Thoracic aorta (tissue), 2 donors: ENCODE data around the gene GSDME. TPM values are rescaled to one million over a fixed set of nuclear protein-coding genes. Genes with fewer than 3 reads are reported as not detected.

Experiments
- ATAC-seq: fragments of 150-250 bp; one replicate; pipeline ENCODE4 v1.8.0; 2017; ENCODE audit warnings: low read depth; ENCODE audit not compliant: insufficient number of reproducible peaks, low FRiP score
- DNase-seq: peaks from one replicate; pipeline ENCODE4 v3.0.0-alpha.2; 2020; ENCODE audit warnings: low spot score
- H3K27ac ChIP-seq, 2 donors: fragments of 200-600 bp; sonication (generic); 1 replicate in 1 of 2; 2 replicates in 1 of 2; pipeline ENCODE4 v1.5.1; 2016; ENCODE audit warnings: mild to moderate bottlenecking in 2 of 2, moderate library complexity in 2 of 2
- H3K27me3 ChIP-seq: fragments of 200-600 bp; sonication (generic); replicated peaks from 2 replicates; pipeline ENCODE4 v1.6.0; 2016; ENCODE audit warnings: mild to moderate bottlenecking; ENCODE audit not compliant: insufficient read depth
- H3K36me3 ChIP-seq: fragments of 200-600 bp; sonication (generic); one replicate; pipeline ENCODE4 v1.5.1; 2016
- H3K4me1 ChIP-seq, 2 donors: fragments of 200-600 bp; sonication (generic); 1 replicate in 1 of 2; 2 replicates in 1 of 2; pipeline versions ENCODE4 v1.5.1 to v1.6.0; 2016; ENCODE audit warnings: low read depth in 2 of 2, mild to moderate bottlenecking in 1 of 2; ENCODE audit not compliant: control insufficient read depth in 1 of 2
- H3K4me3 ChIP-seq: fragments of 200-600 bp; sonication (generic); 2 replicates; pipeline ENCODE4 v1.5.1; 2016; ENCODE audit warnings: mild to moderate bottlenecking
- H3K9me3 ChIP-seq: fragments of 200-600 bp; sonication (generic); 2 replicates; pipeline ENCODE4 v1.5.1; 2016
- total RNA-seq, 2 donors: library from RNA; depleted of rRNA; stranded (reverse); fragments of >200 nt; gene quantifications; one replicate each; pipeline versions ENCODE4 v1.1.0 to v1.2.3, GENCODE V29; 2016
- TF ChIP-seq, protein P1 (sequence below): fragments of 200-600 bp; sonication (generic); IDR thresholded peaks from one replicate; pipeline ENCODE4 v1.5.1; 2019; ENCODE audit warnings: antibody characterized with exemption

Gene GSDME
- total RNA-seq, 2 donors from 2014 or later = 7.3 to 21.7 TPM

DNA sequence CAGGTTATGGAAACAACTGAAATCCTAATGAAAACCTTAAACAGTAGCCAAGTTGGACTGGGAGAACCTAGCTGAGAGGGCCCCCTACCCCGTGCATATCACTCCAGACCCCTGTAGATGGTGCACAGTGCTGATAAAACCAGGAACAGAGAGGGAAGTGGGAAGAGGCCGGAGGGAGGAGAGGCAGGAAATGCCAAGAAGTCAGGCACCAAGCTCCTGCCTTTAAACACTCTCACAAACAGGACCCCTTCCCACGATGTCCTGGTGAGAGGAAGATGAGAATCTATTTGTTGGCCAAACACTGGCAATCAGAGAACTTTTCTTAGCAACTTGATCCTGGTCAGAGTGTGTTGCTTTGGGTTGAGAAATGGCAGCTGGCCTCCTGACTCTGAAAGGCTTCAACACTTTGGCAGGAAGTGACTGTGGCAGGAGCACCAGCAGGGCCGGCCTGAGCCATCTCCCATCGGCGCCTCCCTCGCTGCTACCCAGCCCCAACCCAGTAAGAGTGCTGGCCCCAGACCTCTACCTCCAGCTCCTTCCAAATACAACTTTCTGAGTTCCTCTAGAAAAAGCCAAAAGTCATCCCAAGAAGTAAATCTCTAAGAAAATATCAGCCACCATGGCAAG, 39.5 kb downstream of the GSDME start:
- Histone ChIP-seq H3K9me3 (no peaks in the 10 kb centered on the region), H3K36me3 (peaks cover 8% of the 10 kb centered on the region), H3K27ac (no peak overlapping the region), H3K27me3 (no peaks in the 10 kb centered on the region), H3K4me1 (no peaks in the 10 kb centered on the region), H3K4me3 (no peak overlapping the region)
- TF ChIP-seq, protein P1, sequence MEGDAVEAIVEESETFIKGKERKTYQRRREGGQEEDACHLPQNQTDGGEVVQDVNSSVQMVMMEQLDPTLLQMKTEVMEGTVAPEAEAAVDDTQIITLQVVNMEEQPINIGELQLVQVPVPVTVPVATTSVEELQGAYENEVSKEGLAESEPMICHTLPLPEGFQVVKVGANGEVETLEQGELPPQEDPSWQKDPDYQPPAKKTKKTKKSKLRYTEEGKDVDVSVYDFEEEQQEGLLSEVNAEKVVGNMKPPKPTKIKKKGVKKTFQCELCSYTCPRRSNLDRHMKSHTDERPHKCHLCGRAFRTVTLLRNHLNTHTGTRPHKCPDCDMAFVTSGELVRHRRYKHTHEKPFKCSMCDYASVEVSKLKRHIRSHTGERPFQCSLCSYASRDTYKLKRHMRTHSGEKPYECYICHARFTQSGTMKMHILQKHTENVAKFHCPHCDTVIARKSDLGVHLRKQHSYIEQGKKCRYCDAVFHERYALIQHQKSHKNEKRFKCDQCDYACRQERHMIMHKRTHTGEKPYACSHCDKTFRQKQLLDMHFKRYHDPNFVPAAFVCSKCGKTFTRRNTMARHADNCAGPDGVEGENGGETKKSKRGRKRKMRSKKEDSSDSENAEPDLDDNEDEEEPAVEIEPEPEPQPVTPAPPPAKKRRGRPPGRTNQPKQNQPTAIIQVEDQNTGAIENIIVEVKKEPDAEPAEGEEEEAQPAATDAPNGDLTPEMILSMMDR = no peak
- no peak for DNase-seq
- no peak for ATAC-seq

DNA sequence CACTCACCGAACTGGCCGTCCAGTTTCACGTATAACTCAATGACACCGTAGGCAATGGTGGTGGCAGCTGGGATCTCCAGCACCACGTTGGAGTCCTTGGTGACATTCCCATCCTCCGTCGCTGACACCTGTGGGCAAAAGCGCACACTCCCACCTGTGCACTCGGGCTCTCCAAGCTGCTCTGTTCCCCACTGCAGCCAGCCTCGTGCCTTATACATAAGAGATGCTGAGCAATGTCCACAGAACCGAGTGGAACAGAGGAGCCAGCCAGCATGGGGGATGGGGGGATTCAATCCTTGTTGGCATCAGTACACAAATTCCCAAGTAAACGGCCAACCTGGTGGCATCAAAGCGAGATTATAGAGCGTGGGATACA, 40.0 kb downstream of the GSDME start:
- no peak overlapping the region for H3K4me3 ChIP-seq
- DNase-seq (no peak), ATAC-seq (no peak)
- H3K4me1 ChIP-seq = no peaks in the 10 kb centered on the region
- TF ChIP-seq, protein P1 = no peak
- no peak overlapping the region for H3K27ac ChIP-seq
- H3K36me3 ChIP-seq = peaks cover 8% of the 10 kb centered on the region
- no peaks in the 10 kb centered on the region for H3K27me3 ChIP-seq
- no peaks in the 10 kb centered on the region for H3K9me3 ChIP-seq

DNA sequence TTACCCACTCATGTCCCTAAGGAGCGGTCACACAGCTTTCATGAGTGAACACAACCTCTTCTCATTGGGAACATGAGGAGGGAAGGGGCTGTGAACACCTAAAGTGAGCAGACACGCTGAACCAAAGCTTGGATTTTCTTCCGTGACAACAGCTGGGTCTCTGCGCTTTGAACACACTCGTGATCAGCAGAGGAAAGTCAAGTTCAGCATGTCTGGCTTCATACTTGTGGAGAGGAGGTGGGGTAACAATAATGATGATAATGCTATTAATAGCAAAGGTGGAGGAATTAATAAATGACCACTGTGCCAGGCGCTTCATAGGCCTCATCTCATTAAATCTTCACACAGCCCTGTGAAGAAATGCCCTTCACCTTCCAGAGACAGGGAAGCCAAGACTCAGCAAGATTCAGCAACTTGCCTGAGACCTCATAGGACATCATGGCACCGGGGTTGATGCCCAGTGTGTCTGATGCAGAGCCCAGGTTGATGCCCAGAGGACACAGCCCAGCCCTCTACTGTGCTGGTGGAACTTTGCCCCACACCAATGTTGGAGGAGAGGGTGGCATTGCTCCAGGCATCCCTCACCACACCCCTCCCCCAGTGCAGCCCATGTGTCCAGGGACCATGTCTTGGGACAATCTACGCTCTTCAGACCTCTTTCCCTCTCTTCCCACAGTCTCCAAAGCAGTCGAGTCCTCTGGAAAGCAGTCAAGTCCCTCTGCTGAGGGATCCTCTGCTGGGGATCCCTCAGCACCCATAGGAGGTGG, 40.6 kb downstream of the GSDME start:
- no peak overlapping the region for H3K4me3 ChIP-seq
- H3K27me3 ChIP-seq = no peaks in the 10 kb centered on the region
- H3K27ac ChIP-seq = no peak overlapping the region
- H3K36me3 ChIP-seq = peaks cover 8% of the 10 kb centered on the region
- no peaks in the 10 kb centered on the region for H3K9me3 ChIP-seq
- TF ChIP-seq, protein P1 = no peak
- DNase-seq (no peak), ATAC-seq (no peak)
- no peaks in the 10 kb centered on the region for H3K4me1 ChIP-seq

DNA sequence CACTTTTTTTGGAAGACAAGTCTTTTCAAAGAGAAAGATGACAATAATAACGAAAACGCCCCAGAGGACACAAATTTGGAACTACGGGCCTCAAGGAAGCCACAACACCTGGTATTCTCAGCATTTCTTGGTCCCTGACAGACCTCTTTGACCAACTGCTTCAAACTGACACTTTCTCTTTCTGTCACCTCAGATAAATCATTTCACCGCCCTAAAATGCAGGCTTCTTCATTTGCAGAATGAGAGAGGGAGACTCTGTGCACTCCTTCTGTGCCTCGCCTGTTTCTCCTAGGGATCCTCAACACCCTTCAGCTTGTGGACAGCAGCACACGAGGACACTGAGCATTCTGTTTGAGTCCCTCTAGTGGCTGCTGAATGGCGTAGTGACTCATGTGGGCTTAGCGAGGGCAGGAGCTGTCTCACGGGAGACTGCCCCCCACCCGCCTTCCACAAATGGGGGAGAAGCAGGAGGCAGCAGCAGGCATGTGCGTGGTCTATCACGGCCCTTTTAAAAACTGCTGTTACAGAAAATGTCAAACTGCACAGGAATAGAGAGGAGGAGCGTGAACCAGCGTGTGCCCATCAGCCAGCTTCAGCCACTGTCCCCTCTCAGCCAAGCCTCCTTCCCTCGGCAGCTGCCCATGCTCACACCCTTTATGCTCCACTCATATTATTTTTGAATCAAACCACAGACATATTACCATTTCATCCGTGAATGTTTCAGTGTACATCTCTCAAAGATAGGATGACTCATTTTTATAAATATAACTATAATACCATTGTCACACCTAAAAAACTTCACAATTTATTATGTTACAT, 41.4 kb downstream of the GSDME start:
- TF ChIP-seq, protein P1 = no peak
- DNase-seq = no peak
- no peak overlapping the region for H3K4me3 ChIP-seq
- H3K9me3 ChIP-seq = no peaks in the 10 kb centered on the region
- no peak for ATAC-seq
- H3K27ac ChIP-seq = no peak overlapping the region
- H3K27me3 ChIP-seq = no peaks in the 10 kb centered on the region
- no peaks in the 10 kb centered on the region for H3K4me1 ChIP-seq
- H3K36me3 ChIP-seq = peaks cover 8% of the 10 kb centered on the region

DNA sequence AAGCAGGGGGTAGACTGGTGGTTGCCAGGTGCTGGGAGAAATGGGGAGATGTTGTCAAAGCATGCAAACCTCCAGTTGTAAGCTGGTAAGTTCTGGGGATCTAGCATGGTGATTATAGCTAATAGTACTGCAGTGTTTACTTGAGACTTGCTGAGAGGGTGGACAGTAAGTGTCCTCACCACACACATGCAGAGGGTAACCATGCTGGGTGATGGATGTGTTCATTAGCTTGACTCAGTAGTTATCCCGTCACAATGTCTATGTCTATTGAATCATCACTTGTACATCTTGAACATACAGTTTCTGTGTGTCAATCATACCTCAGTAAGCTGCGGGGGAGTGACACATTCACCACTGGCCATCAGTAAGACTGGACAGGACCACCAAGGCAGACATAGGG, 42.1 kb downstream of the GSDME start:
- ATAC-seq (no peak), DNase-seq (no peak)
- no peaks in the 10 kb centered on the region for H3K27me3 ChIP-seq

More for the DNA sequence above, 42.1 kb downstream of the GSDME start:
- TF ChIP-seq, protein P1 = no peak
- no peaks in the 10 kb centered on the region for H3K9me3 ChIP-seq
- H3K36me3 ChIP-seq = peaks cover 8% of the 10 kb centered on the region
- H3K4me3 ChIP-seq = no peak overlapping the region
- H3K4me1 ChIP-seq = no peaks in the 10 kb centered on the region
- no peak overlapping the region for H3K27ac ChIP-seq
